ENCODE data around the gene GRB10. TPM values are rescaled to one million over a fixed set of nuclear protein-coding genes. Genes with fewer than 3 reads are reported as not detected.

Gene GRB10
- total and polyA plus RNA-seq, 4 donors: 10.7 to 53.1 (median 17.5) TPM

DNA sequence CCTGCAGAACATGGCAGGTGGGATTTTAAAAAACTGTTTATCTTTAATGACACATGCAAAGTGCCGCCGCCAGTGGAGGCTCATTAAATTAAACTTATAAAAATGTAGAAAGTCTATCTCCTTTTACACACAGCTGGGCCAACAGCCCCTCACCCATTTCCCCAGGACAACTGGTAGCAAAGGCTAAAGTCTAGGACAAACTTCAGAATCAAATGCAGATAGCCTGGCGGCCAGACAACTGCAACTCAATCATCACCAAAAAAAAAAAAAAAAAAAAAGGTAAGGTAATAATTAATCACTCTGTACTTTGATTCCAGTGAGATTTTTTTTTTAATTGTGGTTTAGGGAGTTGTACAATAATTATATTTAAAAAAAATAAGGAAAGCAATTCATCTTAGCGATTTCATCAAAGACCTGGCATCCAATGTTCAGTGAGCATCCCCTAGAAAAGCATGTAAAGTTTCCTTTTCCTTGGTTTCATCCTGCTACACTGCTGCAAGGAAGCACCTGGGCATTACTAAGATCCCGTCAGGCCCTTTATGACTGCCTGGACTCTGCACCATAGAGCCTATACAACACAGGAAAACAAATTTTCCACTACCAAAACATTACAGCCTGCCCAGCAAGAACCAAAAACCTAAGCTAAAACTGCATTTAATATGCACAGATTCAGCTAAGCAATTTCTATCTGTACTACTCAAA, 98.5 kb downstream of the GRB10 start (continued):
- TF ChIP-seq, protein P1, sequence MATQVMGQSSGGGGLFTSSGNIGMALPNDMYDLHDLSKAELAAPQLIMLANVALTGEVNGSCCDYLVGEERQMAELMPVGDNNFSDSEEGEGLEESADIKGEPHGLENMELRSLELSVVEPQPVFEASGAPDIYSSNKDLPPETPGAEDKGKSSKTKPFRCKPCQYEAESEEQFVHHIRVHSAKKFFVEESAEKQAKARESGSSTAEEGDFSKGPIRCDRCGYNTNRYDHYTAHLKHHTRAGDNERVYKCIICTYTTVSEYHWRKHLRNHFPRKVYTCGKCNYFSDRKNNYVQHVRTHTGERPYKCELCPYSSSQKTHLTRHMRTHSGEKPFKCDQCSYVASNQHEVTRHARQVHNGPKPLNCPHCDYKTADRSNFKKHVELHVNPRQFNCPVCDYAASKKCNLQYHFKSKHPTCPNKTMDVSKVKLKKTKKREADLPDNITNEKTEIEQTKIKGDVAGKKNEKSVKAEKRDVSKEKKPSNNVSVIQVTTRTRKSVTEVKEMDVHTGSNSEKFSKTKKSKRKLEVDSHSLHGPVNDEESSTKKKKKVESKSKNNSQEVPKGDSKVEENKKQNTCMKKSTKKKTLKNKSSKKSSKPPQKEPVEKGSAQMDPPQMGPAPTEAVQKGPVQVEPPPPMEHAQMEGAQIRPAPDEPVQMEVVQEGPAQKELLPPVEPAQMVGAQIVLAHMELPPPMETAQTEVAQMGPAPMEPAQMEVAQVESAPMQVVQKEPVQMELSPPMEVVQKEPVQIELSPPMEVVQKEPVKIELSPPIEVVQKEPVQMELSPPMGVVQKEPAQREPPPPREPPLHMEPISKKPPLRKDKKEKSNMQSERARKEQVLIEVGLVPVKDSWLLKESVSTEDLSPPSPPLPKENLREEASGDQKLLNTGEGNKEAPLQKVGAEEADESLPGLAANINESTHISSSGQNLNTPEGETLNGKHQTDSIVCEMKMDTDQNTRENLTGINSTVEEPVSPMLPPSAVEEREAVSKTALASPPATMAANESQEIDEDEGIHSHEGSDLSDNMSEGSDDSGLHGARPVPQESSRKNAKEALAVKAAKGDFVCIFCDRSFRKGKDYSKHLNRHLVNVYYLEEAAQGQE (IDR thresholded peaks at IDR 0.05): peak; percentile 39
- TF ChIP-seq NR2F2 (IDR thresholded peaks at IDR 0.05): peak; percentile 27
- peak in 1 of 2 donors; percentile 21 for TF ChIP-seq GABPA (IDR thresholded peaks at IDR 0.05 in 1 of 2, conservative IDR thresholded peaks at IDR 0.05 in 1 of 2)
- TF ChIP-seq RAD21 (IDR thresholded peaks at IDR 0.05): peak; percentile 29 to 59
- peak; percentile 94 for TF ChIP-seq HNF4G (IDR thresholded peaks at IDR 0.05)

DNA sequence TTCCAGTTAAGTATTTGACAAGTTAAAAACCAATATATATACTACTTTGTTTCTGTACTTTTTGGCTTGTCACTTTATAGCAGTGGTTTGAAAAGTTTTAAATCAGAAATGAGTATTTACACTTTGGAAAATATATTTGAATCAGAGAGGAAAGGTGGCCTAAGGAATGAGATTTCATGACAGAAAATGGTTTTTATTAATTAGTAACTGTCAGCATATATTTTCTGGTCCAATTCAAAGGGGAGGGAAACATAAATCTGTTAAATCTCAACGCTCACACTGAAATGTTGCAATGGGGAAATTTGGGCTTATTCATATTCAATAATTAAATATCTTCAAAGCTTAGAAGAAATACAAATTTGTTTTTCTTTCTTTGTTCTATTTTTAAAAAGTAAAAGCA, 100.1 kb downstream of the GRB10 start:
- H3K4me3 ChIP-seq (ENCODE audit: low read depth in 1 of 3, low read length in 3 of 3): no peak overlapping the region
- peaks cover 14 to 84% (median 72%) of the 10 kb centered on the region in 4 donors for H3K4me1 ChIP-seq (ENCODE audit: control insufficient read depth in 4 of 4, insufficient read depth in 4 of 4, low read length in 3 of 4)
- DNase-seq (ENCODE audit: low spot score): no peak
- TF ChIP-seq GABPA (IDR thresholded peaks at IDR 0.05 in 1 of 2, conservative IDR thresholded peaks at IDR 0.05 in 1 of 2) (no peak), RAD21 (IDR thresholded peaks at IDR 0.05) (no peak), SP1 (IDR thresholded peaks at IDR 0.05) (no peak), FOXA2 (IDR thresholded peaks at IDR 0.05) (no peak), RXRA (IDR thresholded peaks at IDR 0.05) (no peak), JUND (IDR thresholded peaks at IDR 0.05) (no peak), TAF1 (conservative IDR thresholded peaks at IDR 0.05) (no peak), NR2F2 (IDR thresholded peaks at IDR 0.05) (no peak), FOXA1 (IDR thresholded peaks at IDR 0.05) (no peak), EGR1 (IDR thresholded peaks at IDR 0.05; ENCODE audit: low read depth in 2 of 2) (no peak), HNF4G (IDR thresholded peaks at IDR 0.05) (no peak), HNF4A (conservative IDR thresholded peaks at IDR 0.05) (no peak)
- TF ChIP-seq, protein P1 (IDR thresholded peaks at IDR 0.05): no peak
- TF ChIP-seq, protein P2, sequence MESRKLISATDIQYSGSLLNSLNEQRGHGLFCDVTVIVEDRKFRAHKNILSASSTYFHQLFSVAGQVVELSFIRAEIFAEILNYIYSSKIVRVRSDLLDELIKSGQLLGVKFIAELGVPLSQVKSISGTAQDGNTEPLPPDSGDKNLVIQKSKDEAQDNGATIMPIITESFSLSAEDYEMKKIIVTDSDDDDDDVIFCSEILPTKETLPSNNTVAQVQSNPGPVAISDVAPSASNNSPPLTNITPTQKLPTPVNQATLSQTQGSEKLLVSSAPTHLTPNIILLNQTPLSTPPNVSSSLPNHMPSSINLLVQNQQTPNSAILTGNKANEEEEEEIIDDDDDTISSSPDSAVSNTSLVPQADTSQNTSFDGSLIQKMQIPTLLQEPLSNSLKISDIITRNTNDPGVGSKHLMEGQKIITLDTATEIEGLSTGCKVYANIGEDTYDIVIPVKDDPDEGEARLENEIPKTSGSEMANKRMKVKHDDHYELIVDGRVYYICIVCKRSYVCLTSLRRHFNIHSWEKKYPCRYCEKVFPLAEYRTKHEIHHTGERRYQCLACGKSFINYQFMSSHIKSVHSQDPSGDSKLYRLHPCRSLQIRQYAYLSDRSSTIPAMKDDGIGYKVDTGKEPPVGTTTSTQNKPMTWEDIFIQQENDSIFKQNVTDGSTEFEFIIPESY (IDR thresholded peaks at IDR 0.05): no peak
- TF ChIP-seq, protein P3, sequence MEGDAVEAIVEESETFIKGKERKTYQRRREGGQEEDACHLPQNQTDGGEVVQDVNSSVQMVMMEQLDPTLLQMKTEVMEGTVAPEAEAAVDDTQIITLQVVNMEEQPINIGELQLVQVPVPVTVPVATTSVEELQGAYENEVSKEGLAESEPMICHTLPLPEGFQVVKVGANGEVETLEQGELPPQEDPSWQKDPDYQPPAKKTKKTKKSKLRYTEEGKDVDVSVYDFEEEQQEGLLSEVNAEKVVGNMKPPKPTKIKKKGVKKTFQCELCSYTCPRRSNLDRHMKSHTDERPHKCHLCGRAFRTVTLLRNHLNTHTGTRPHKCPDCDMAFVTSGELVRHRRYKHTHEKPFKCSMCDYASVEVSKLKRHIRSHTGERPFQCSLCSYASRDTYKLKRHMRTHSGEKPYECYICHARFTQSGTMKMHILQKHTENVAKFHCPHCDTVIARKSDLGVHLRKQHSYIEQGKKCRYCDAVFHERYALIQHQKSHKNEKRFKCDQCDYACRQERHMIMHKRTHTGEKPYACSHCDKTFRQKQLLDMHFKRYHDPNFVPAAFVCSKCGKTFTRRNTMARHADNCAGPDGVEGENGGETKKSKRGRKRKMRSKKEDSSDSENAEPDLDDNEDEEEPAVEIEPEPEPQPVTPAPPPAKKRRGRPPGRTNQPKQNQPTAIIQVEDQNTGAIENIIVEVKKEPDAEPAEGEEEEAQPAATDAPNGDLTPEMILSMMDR (IDR thresholded peaks at IDR 0.05; ENCODE audit: low read depth, low read length, missing input control): no peak
- TF ChIP-seq, protein P4, sequence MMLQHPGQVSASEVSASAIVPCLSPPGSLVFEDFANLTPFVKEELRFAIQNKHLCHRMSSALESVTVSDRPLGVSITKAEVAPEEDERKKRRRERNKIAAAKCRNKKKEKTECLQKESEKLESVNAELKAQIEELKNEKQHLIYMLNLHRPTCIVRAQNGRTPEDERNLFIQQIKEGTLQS (IDR thresholded peaks at IDR 0.05): no peak
- TF ChIP-seq, protein P5, sequence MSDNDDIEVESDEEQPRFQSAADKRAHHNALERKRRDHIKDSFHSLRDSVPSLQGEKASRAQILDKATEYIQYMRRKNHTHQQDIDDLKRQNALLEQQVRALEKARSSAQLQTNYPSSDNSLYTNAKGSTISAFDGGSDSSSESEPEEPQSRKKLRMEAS (IDR thresholded peaks at IDR 0.05): no peak
- H3K27ac ChIP-seq (ENCODE audit: low read depth in 1 of 2, low read length in 2 of 2): peak overlapping the region; percentile 91 to 93
- 94% methylated on average over 1 of the region's 1 CpG for WGBS
- H3K36me3 ChIP-seq (ENCODE audit: control insufficient read depth in 4 of 4, insufficient read depth in 3 of 4, low read depth in 1 of 4, low read length in 3 of 4): no peaks in the 10 kb centered on the region
- H3K27me3 ChIP-seq (ENCODE audit: control insufficient read depth in 4 of 4, insufficient read depth in 4 of 4, low read length in 3 of 4): no peaks in the 10 kb centered on the region
- H3K9me3 ChIP-seq (ENCODE audit: control insufficient read depth in 4 of 4, low read length in 3 of 4): no peaks in the 10 kb centered on the region
- H3K9ac ChIP-seq (ENCODE audit: low read depth in 1 of 2, low read length in 2 of 2): no peak overlapping the region
